Activated T-helper 1 cell treated with anti-CD3 and anti-CD28 coated beads, Interleukin-12 subunit alpha, Interleukin-12 subunit beta, Interleukin-2, Interleukin-4 antibody, amounts not matched to agents 30 ng/mL and 10 ng/mL and 1 ng/mL, durations not matched to agents 14 hours and 24 hours and 36 hours (primary cell): Measurements from ENCODE around the gene WFS1. TPM values are rescaled to one million over a fixed set of nuclear protein-coding genes. Genes with fewer than 3 reads are reported as not detected.

ENCODE experiments used
- DNase-seq: peaks from one replicate; pipeline ENCODE4 v3.0.0; 2021; ENCODE audit warnings: low spot score
- H3K27ac Mint-ChIP-seq: one replicate; pipeline ENCODE4 v1.8.0; 2021; ENCODE audit warnings: mild to moderate bottlenecking, mixed read lengths
- H3K27me3 Mint-ChIP-seq: one replicate; pipeline ENCODE4 v1.8.0; 2022; ENCODE audit warnings: mild to moderate bottlenecking, moderate library complexity, mixed read lengths; ENCODE audit not compliant: insufficient read depth
- H3K36me3 Mint-ChIP-seq: one replicate; pipeline ENCODE4 v1.8.0; 2021; ENCODE audit warnings: low read depth, mixed read lengths
- H3K4me1 Mint-ChIP-seq: one replicate; pipeline ENCODE4 v1.8.0; 2021; ENCODE audit warnings: low read depth, mixed read lengths
- H3K4me3 Mint-ChIP-seq: one replicate; pipeline ENCODE4 v1.8.0; 2021; ENCODE audit warnings: mild to moderate bottlenecking, moderate library complexity, mixed read lengths
- H3K9me3 Mint-ChIP-seq: one replicate; pipeline ENCODE4 v1.8.0; 2021; ENCODE audit warnings: mixed read lengths
- intact Hi-C: fragments of 100-400 bp; cut with micrococcal nuclease; formaldehyde crosslinking; loops from one replicate; pipeline ENCODE4 v1.15.1; 2024
- total RNA-seq: library from RNA; stranded (reverse); gene quantifications from 2 replicates; pipeline ENCODE4 v1.2.3, GENCODE V29; 2022

WFS1 gene
- total RNA-seq, 1 donor from 2014 or later = 9.3 TPM

DNA sequence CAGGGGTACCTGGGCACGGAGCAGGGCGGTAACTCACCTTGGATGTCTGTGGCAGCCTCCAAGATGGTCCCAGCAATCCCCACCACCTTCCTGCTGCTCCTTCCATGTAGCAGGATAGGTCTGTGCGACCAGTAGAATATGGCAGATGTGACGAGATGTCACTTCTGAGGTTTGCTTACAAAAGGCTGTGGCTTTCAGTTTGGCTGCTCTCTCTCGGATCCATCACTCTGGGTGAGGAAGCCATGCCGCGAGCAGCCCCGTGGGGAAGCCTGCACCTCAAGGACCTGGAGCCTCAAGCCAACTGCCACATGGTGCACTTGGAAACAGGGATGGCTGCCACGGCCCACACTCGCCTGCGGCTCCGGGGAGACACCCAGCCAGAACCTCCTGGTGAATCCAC is 37.6 kb downstream of the WFS1 start:
- intact Hi-C loops = no loop called here
- no peak for DNase-seq
- Mint-ChIP-seq H3K9me3 (no peaks in the 10 kb centered on the region), H3K27ac (no peak overlapping the region), H3K36me3 (no peaks in the 10 kb centered on the region), H3K27me3 (peaks cover 42% of the 10 kb centered on the region), H3K4me3 (peak overlapping the region; percentile 19), H3K4me1 (no peaks in the 10 kb centered on the region)

DNA sequence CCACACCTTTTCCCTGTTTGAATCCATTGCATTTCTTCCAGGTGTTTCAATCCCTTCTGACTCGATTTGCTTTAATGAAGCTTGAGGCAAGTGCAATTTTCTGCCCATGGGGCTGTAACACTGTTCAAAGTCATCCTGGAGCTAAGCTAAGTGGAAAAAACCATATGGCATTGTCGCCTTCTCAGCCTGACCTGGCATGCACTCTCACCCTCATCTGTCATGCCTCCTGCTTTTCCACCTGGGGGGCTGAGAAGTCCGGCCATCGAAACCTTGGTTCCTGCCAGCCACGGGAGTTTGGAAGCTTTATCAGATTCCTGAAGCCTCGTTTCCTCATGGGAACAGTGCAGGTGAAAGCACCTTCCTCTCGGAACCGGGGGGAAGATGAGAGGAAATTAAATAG is 38.2 kb downstream of the WFS1 start:
- H3K36me3 Mint-ChIP-seq = no peaks in the 10 kb centered on the region
- H3K4me1 Mint-ChIP-seq = no peaks in the 10 kb centered on the region
- H3K27me3 Mint-ChIP-seq = peaks cover 46% of the 10 kb centered on the region
- no peak overlapping the region for H3K4me3 Mint-ChIP-seq
- intact Hi-C loops = no loop called here
- H3K27ac Mint-ChIP-seq = no peak overlapping the region
- H3K9me3 Mint-ChIP-seq = no peaks in the 10 kb centered on the region
- no peak for DNase-seq

- no peaks in the 10 kb centered on the region for H3K4me1 Mint-ChIP-seq
- intact Hi-C loops = no loop called here
- H3K36me3 Mint-ChIP-seq = no peaks in the 10 kb centered on the region
- H3K27me3 Mint-ChIP-seq = peaks cover 46% of the 10 kb centered on the region
- no peak overlapping the region for H3K4me3 Mint-ChIP-seq
- no peak for DNase-seq
- H3K9me3 Mint-ChIP-seq = no peaks in the 10 kb centered on the region
- no peak overlapping the region for H3K27ac Mint-ChIP-seq
Measured at GRCh38 chr4:6308899-6309643, 39.4 kb downstream of the WFS1 start.

DNA sequence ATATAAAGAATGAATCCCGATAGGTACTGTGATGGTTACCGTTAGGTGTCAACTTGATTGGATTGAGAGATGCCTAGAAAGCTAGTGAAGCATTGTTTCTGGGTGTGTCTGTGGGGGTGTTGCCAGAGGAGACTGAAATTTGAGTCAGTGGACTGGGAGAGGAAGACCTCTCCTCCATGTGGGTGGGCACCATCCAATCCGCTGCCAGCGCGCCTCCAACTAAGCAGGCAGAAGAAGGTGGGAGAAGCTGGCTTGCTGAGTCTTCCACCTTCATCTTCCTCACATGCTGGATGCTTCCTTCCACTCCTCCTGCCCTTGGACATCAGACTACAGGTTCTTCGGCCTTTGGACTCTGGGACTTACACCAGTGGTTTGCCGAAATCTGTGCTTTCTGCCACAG is 40.1 kb downstream of the WFS1 start:
- intact Hi-C loops = no loop called here
- Mint-ChIP-seq H3K4me3 (no peak overlapping the region), H3K9me3 (no peaks in the 10 kb centered on the region), H3K36me3 (no peaks in the 10 kb centered on the region), H3K4me1 (no peaks in the 10 kb centered on the region), H3K27me3 (peaks cover 46% of the 10 kb centered on the region), H3K27ac (no peak overlapping the region)
- no peak for DNase-seq

- H3K4me1 Mint-ChIP-seq = no peaks in the 10 kb centered on the region
- no peak overlapping the region for H3K27ac Mint-ChIP-seq
- no peak overlapping the region for H3K4me3 Mint-ChIP-seq
- intact Hi-C loops = no loop called here
- no peaks in the 10 kb centered on the region for H3K36me3 Mint-ChIP-seq
- DNase-seq = no peak
- peaks cover 34% of the 10 kb centered on the region for H3K27me3 Mint-ChIP-seq
- H3K9me3 Mint-ChIP-seq = no peaks in the 10 kb centered on the region
Measured at GRCh38 chr4:6313216-6313615, 43.6 kb downstream of the WFS1 start.

DNA sequence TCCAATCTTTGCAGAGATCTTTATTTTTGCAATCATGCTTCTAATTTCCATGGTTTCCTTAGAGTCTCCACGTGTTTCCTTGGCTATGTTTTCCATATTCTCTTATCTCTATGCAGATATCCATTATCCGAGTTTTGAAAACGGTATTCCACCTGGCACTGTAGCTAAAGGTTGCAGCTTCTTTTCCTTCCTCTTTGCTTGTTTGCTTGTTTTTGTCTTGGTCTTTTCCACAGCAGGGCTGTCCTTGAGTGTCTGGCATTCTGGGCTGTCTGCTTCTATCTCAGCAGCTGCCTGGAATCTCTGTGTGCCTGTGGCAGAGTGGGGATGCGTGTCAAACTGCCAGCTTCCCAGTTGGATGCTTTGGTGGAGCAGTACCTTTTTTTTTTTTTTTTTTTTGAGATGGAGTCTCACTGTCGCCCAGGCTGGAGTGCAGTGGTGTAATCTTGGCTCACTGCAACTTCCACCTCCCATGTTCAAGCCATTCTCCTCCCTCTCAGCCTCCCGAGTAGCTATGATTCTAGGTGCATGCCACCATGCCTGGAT is 46.9 kb downstream of the WFS1 start:
- H3K27me3 Mint-ChIP-seq = peaks cover 15% of the 10 kb centered on the region
- no peak overlapping the region for H3K4me3 Mint-ChIP-seq
- no peaks in the 10 kb centered on the region for H3K9me3 Mint-ChIP-seq
- intact Hi-C loops = no loop called here
- H3K4me1 Mint-ChIP-seq = peaks cover 6% of the 10 kb centered on the region
- no peak overlapping the region for H3K27ac Mint-ChIP-seq
- no peak for DNase-seq
- H3K36me3 Mint-ChIP-seq = no peaks in the 10 kb centered on the region

GRCh38 chr4:6318206-6318605 is 48.6 kb downstream of the WFS1 start:
- Mint-ChIP-seq H3K9me3 (no peaks in the 10 kb centered on the region), H3K4me3 (no peak overlapping the region), H3K4me1 (peaks cover 16% of the 10 kb centered on the region), H3K27me3 (peaks cover 6% of the 10 kb centered on the region), H3K27ac (no peak overlapping the region), H3K36me3 (no peaks in the 10 kb centered on the region)
- no peak for DNase-seq
- intact Hi-C loops = no loop called here

GRCh38 chr4:6319530-6320150 is 50.0 kb downstream of the WFS1 start:
- no peak for DNase-seq
- Mint-ChIP-seq H3K27ac (no peak overlapping the region), H3K4me3 (no peak overlapping the region), H3K36me3 (no peaks in the 10 kb centered on the region), H3K27me3 (peaks cover 11% of the 10 kb centered on the region), H3K4me1 (peaks cover 22% of the 10 kb centered on the region), H3K9me3 (no peaks in the 10 kb centered on the region)
- intact Hi-C loops = no loop called here

- intact Hi-C loops = no loop called here
- Mint-ChIP-seq H3K27me3 (peaks cover 12% of the 10 kb centered on the region), H3K27ac (no peak overlapping the region), H3K4me1 (peaks cover 27% of the 10 kb centered on the region), H3K9me3 (no peaks in the 10 kb centered on the region), H3K4me3 (no peak overlapping the region), H3K36me3 (no peaks in the 10 kb centered on the region)
- no peak for DNase-seq
Measured at GRCh38 chr4:6320663-6321062, 51.0 kb downstream of the WFS1 start.

GRCh38 chr4:6321361-6321760 is 51.7 kb downstream of the WFS1 start:
- intact Hi-C loops = no loop called here
- H3K4me3 Mint-ChIP-seq = no peak overlapping the region
- no peaks in the 10 kb centered on the region for H3K36me3 Mint-ChIP-seq
- no peak for DNase-seq
- H3K27ac Mint-ChIP-seq = no peak overlapping the region
- no peaks in the 10 kb centered on the region for H3K9me3 Mint-ChIP-seq
- H3K4me1 Mint-ChIP-seq = peaks cover 27% of the 10 kb centered on the region
- H3K27me3 Mint-ChIP-seq = peaks cover 11% of the 10 kb centered on the region

DNA sequence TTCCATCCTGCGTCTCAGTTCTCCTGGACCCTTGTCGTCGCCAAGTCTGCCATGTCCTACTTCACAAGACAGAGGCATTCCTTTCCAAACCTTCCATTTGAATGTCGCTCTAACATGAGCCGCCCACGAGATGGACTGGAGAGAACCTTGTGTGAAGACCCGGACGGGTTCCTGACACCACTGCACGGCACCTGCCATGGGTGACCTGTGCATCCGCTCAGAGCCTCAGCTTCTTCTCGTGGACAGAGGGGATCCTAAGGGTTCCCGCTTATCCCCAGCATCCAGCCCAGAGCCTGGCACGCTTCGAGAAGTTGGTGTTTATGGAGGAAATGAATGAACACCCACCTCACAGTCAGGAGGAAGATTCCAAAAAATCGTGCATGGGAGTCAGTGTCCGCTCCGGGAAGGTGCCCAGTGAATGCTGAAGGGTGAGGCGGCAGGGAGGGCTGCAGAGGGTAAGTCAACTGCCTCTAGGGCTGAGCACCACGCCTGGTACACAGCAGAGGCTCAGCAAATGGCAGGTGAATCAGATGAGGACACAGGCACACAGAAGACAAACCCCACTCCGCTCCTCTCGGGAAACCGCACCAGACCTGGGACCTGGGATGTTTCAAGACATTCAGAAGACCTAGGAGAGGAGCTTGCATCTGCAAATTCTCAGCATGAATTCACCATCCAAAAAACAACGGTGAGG is 52.6 kb downstream of the WFS1 start:
- no peak for DNase-seq
- Mint-ChIP-seq H3K9me3 (no peaks in the 10 kb centered on the region), H3K36me3 (no peaks in the 10 kb centered on the region), H3K27ac (no peak overlapping the region), H3K4me1 (peaks cover 27% of the 10 kb centered on the region), H3K27me3 (peaks cover 8% of the 10 kb centered on the region), H3K4me3 (no peak overlapping the region)
- intact Hi-C loops = no loop called here

DNA sequence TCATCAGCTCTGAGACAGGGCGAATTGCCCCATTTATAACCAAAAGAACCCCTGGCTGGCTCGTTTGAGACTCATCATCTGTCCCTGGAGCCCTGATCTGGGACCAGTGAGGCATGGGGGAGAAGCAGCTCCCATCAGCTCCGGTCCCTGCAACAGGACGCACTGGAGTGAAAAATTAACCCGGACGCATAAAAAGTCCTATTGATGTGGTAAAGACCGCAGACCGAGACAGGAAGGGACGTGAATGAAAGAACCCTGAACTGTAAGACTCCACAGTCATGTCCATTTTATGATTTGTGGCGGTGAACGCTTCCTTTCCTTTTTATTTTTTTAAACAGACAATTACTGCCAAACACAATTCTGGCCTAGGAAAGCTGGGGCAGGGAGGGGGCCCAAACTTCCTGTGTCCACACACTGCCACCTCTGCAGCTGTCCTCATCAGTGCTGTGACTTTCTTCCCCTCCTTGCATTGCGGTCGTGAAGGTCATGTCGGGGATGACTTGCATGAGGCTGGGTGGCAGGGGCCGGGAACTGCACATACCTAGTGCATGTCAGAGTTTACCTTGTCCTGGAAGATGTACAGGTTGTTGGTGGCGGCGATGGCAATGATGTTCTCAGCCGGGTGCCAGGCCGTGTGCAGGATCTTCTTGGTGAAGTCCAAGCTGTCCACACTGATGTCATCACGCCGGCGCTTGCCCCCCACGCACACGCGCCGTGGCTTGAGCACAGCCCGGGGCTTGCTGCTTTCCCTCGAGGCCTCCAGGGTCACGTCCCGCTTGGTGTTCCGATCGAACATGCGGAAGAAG is 53.3 kb downstream of the WFS1 start:
- peaks cover 27% of the 10 kb centered on the region for H3K4me1 Mint-ChIP-seq
- no peaks in the 10 kb centered on the region for H3K36me3 Mint-ChIP-seq
- no peak overlapping the region for H3K4me3 Mint-ChIP-seq
- no peak for DNase-seq
- H3K27me3 Mint-ChIP-seq = peaks cover 8% of the 10 kb centered on the region
- intact Hi-C loops = no loop called here
- H3K27ac Mint-ChIP-seq = no peak overlapping the region
- H3K9me3 Mint-ChIP-seq = no peaks in the 10 kb centered on the region
